Loucy (cell line): ENCODE results near the gene PROK1.

ENCODE experiments used
- H2AFZ ChIP-seq: fragments of 200-600 bp; sonication (generic); 2 replicates; pipeline ENCODE4 v1.6.0; 2016; ENCODE audit warnings: antibody characterized with exemption, mild to moderate bottlenecking, low read length, moderate library complexity
- H3F3A ChIP-seq: fragments of 200-600 bp; 2 replicates; pipeline ENCODE4 v1.6.0; 2016; ENCODE audit warnings: antibody characterized with exemption, low read depth, mild to moderate bottlenecking
- H3K27me3 ChIP-seq: fragments of 200-600 bp; sonication (generic); 2 replicates; pipeline ENCODE4 v1.6.1; 2014; ENCODE audit warnings: low read length, mild to moderate bottlenecking; ENCODE audit not compliant: insufficient read depth, poor library complexity, severe bottlenecking
- H3K36me3 ChIP-seq: fragments of 200-600 bp; sonication (generic); 2 replicates; pipeline ENCODE4 v1.6.1; 2016; ENCODE audit warnings: low read length; ENCODE audit not compliant: insufficient read depth
- H3K4me1 ChIP-seq: fragments of 200-600 bp; sonication (generic); 2 replicates; pipeline ENCODE4 v1.5.1; 2014; ENCODE audit warnings: low read length, mild to moderate bottlenecking; ENCODE audit not compliant: insufficient read depth, poor library complexity, severe bottlenecking
- H3K4me2 ChIP-seq: fragments of 200-600 bp; sonication (generic); 2 replicates; pipeline ENCODE4 v1.6.0; 2014; ENCODE audit warnings: antibody characterized with exemption, low read length, low read depth, mild to moderate bottlenecking; ENCODE audit not compliant: poor library complexity, severe bottlenecking
- H3K4me3 ChIP-seq: fragments of 200-600 bp; sonication (generic); 2 replicates; pipeline ENCODE4 v1.5.1; 2014; ENCODE audit warnings: low read length, mild to moderate bottlenecking, mixed read lengths; ENCODE audit not compliant: poor library complexity, severe bottlenecking
- H3K79me2 ChIP-seq: fragments of 200-600 bp; sonication (generic); 2 replicates; pipeline ENCODE4 v1.6.1; 2014; ENCODE audit warnings: low read length; ENCODE audit not compliant: insufficient read depth
- H3K9ac ChIP-seq: fragments of 200-600 bp; sonication (generic); 2 replicates; pipeline ENCODE4 v1.6.0; 2014; ENCODE audit warnings: mild to moderate bottlenecking, low read depth, low read length, moderate library complexity; ENCODE audit not compliant: poor library complexity, severe bottlenecking
- H3K9me2 ChIP-seq: fragments of 200-600 bp; sonication (generic); replicated peaks from 2 replicates; pipeline ENCODE4 v1.6.1; 2016; ENCODE audit warnings: low read depth, low read length, mixed read lengths
- H3K9me3 ChIP-seq: fragments of 200-600 bp; sonication (generic); 2 replicates; pipeline ENCODE4 v1.6.1; 2014; ENCODE audit warnings: mild to moderate bottlenecking, antibody characterized with exemption, low read length, low read depth; ENCODE audit not compliant: insufficient read depth
- H4K20me1 ChIP-seq: fragments of 200-600 bp; sonication (generic); 2 replicates; pipeline ENCODE4 v1.6.0; 2014; ENCODE audit warnings: antibody characterized with exemption, low read length, mild to moderate bottlenecking; ENCODE audit not compliant: insufficient read depth, poor library complexity, severe bottlenecking
- EZH2phosphoT487 ChIP-seq: fragments of 200-600 bp; IDR thresholded peaks from 2 replicates; pipeline ENCODE4 v1.6.1; 2018; ENCODE audit warnings: antibody characterized with exemption, mild to moderate bottlenecking, moderate library complexity, borderline replicate concordance
- TF ChIP-seq, protein P1 (sequence below): fragments of 200-600 bp; sonication (generic); conservative IDR thresholded peaks from 2 replicates; pipeline ENCODE4 v1.5.1; 2014; ENCODE audit warnings: mild to moderate bottlenecking, antibody characterized with exemption, low read length

The PROK1 gene

DNA sequence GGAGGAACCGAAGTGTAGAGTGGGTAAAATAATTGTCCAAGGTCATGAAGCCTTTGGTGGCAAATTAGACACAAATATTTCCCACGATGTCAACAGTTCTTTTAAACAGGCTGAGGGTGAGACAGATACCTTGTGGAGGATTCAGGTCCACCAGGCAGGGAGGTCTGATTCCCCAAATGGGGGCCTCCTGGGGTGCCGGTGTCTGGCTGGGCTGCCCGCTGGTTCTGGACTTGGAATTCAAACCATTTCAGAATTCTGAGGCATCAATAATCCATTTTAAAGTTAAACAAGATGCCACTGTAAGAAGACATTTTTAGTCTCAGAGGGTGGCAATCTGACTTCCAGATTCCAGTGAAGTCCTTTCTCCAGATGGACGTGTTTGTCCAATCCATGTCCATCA is 52.5 kb downstream of the PROK1 start:
- no peak overlapping the region for H3K4me3 ChIP-seq
- no peak for TF ChIP-seq EZH2phosphoT487
- TF ChIP-seq, protein P1, sequence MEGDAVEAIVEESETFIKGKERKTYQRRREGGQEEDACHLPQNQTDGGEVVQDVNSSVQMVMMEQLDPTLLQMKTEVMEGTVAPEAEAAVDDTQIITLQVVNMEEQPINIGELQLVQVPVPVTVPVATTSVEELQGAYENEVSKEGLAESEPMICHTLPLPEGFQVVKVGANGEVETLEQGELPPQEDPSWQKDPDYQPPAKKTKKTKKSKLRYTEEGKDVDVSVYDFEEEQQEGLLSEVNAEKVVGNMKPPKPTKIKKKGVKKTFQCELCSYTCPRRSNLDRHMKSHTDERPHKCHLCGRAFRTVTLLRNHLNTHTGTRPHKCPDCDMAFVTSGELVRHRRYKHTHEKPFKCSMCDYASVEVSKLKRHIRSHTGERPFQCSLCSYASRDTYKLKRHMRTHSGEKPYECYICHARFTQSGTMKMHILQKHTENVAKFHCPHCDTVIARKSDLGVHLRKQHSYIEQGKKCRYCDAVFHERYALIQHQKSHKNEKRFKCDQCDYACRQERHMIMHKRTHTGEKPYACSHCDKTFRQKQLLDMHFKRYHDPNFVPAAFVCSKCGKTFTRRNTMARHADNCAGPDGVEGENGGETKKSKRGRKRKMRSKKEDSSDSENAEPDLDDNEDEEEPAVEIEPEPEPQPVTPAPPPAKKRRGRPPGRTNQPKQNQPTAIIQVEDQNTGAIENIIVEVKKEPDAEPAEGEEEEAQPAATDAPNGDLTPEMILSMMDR = no peak
- H3K27me3 ChIP-seq = no peaks in the 10 kb centered on the region
- H3K9ac ChIP-seq = no peak overlapping the region
- H3F3A ChIP-seq = no peaks in the 10 kb centered on the region
- no peaks in the 10 kb centered on the region for H3K79me2 ChIP-seq
- H3K9me2 ChIP-seq = no peaks in the 10 kb centered on the region
- no peak overlapping the region for H3K4me2 ChIP-seq
- H4K20me1 ChIP-seq = no peaks in the 10 kb centered on the region
- H3K9me3 ChIP-seq = no peaks in the 10 kb centered on the region
- no peaks in the 10 kb centered on the region for H3K4me1 ChIP-seq
- no peaks in the 10 kb centered on the region for H3K36me3 ChIP-seq
- H2AFZ ChIP-seq = no peak overlapping the region

DNA sequence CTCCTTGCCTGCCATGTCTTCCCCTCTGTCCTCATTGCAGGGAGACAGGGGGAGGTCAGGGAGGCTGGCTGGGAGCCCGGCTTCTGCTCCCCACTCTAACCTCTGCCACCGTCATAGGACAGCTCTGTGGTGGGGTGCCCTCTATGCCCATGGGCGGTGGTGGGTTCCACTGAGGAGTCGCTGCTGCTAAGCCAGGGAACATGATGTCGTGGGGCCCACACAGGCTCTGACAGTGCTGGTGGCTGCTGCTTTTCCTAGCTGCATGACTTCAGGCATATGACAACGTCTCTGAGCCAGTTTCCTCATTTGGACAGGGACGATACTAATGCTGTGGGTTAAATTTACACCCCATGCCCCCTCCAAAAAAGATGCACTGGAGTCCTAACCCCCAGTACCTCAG is 53.3 kb downstream of the PROK1 start:
- TF ChIP-seq EZH2phosphoT487 = no peak
- TF ChIP-seq, protein P1 = no peak

DNA sequence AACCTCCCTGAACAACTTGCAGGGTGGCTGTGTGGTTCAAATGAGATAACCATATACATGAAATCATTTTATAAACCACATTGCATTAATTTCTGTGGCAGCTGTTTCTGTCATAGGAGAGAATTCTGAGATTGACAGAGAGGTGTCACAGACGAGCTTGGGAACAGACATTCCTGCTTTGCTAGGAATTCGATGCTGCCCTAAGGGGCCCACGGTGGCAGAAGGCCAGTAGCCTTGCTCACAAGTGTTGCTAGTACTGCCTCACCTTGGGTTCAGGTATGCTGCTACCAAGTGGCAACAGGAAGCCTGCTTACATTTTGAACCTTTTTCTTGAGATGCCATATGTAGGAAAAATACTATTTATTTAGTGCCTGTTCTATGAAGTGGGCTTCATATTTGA is 54.6 kb downstream of the PROK1 start:
- no peak overlapping the region for H3K9ac ChIP-seq
- no peaks in the 10 kb centered on the region for H3K9me3 ChIP-seq
- no peak overlapping the region for H2AFZ ChIP-seq
- no peaks in the 10 kb centered on the region for H3F3A ChIP-seq
- H3K4me2 ChIP-seq = no peak overlapping the region
- H3K9me2 ChIP-seq = no peaks in the 10 kb centered on the region
- H3K4me3 ChIP-seq = no peak overlapping the region
- H3K79me2 ChIP-seq = no peaks in the 10 kb centered on the region
- no peaks in the 10 kb centered on the region for H3K36me3 ChIP-seq
- H4K20me1 ChIP-seq = no peaks in the 10 kb centered on the region
- TF ChIP-seq, protein P1 = no peak
- no peak for TF ChIP-seq EZH2phosphoT487
- H3K27me3 ChIP-seq = no peaks in the 10 kb centered on the region
- no peaks in the 10 kb centered on the region for H3K4me1 ChIP-seq

More for the DNA sequence above, 53.3 kb downstream of the PROK1 start:
- no peaks in the 10 kb centered on the region for H3F3A ChIP-seq
- H4K20me1 ChIP-seq = no peaks in the 10 kb centered on the region
- H3K9me2 ChIP-seq = no peaks in the 10 kb centered on the region
- no peak overlapping the region for H3K9ac ChIP-seq
- no peaks in the 10 kb centered on the region for H3K27me3 ChIP-seq
- no peak overlapping the region for H3K4me2 ChIP-seq
- H3K4me1 ChIP-seq = no peaks in the 10 kb centered on the region
- H3K4me3 ChIP-seq = no peak overlapping the region
- no peaks in the 10 kb centered on the region for H3K79me2 ChIP-seq
- H3K36me3 ChIP-seq = no peaks in the 10 kb centered on the region
- H3K9me3 ChIP-seq = no peaks in the 10 kb centered on the region
- H2AFZ ChIP-seq = no peak overlapping the region
